Stomach (tissue), 9 donors: ENCODE data around the gene USP9X. TPM values are rescaled to one million over a fixed set of nuclear protein-coding genes. Genes with fewer than 3 reads are reported as not detected.

Experiments used
- DNase-seq, 2 donors: peaks; one replicate each; pipeline versions ENCODE4 v3.0.0 to v3.0.0-alpha.2; 2013 to 2019
- H3K27ac ChIP-seq, 5 donors: fragments of 200-600 bp in 4 of 5; sonication (generic) in 4 of 5; one replicate each; pipeline ENCODE4 v1.5.1; 2013 to 2019; ENCODE audit warnings: mild to moderate bottlenecking in 1 of 5, moderate library complexity in 1 of 5
- H3K27me3 ChIP-seq, 3 donors: fragments of 200-600 bp; sonication (generic); one replicate each; pipeline ENCODE4 v1.5.1; 2017 to 2019; ENCODE audit warnings: mixed run types in 1 of 3
- H3K36me3 ChIP-seq, 4 donors: fragments of 200-600 bp; sonication (generic); 1 replicate in 3 of 4; 2 replicates in 1 of 4; pipeline ENCODE4 v1.5.1; 2016 to 2019
- H3K4me1 ChIP-seq, 4 donors: fragments of 200-600 bp; sonication (generic); one replicate each; pipeline ENCODE4 v1.5.1; 2016 to 2019
- H3K4me3 ChIP-seq, 4 donors: fragments of 200-600 bp; sonication (generic) in 3 of 4; one replicate each; pipeline ENCODE4 v1.5.1; 2016 to 2019; ENCODE audit warnings: mild to moderate bottlenecking in 1 of 4
- H3K9me3 ChIP-seq, 4 donors: fragments of 200-600 bp; sonication (generic); one replicate each; pipeline ENCODE4 v1.5.1; 2016 to 2019
- CTCF ChIP-seq, 7 experiments: fragments of 450-650 bp in 4 of 7; fragments of 200-600 bp in 3 of 7; sonication (generic) in 3 of 7; IDR thresholded peaks; one replicate each; pipeline ENCODE4 v1.5.1; 2016 to 2019; ENCODE audit warnings: antibody characterized with exemption in 7 of 7, control low read depth in 2 of 7, mild to moderate bottlenecking in 1 of 7
- EP300 ChIP-seq: sonication (generic); formaldehyde crosslinking; IDR thresholded peaks from one replicate; pipeline ENCODE4 v1.6.1; 2017; ENCODE audit warnings: antibody characterized with exemption
- POLR2A ChIP-seq, 4 donors: fragments of 450-650 bp; IDR thresholded peaks; one replicate each; pipeline ENCODE4 v1.6.1; 2016; ENCODE audit warnings: antibody characterized with exemption in 4 of 4, control low read depth in 2 of 4, mild to moderate bottlenecking in 1 of 4, moderate library complexity in 1 of 4
- POLR2AphosphoS5 ChIP-seq, 3 donors: sonication (generic); formaldehyde crosslinking; IDR thresholded peaks; one replicate each; pipeline ENCODE4 v1.6.1; 2016; ENCODE audit warnings: antibody characterized with exemption in 3 of 3
- WGBS, 5 donors: extraction: QIAGEN DNeasy Blood & Tissue Kit in 3 of 5; methylation state at CpG; one replicate each; pipeline versions ENCODE4 v1.1.5 to v1.1.7; 2013 to 2018; 5-methylcytosine and 5-hydroxymethylcytosine counted together
- intact Hi-C: fragments of 100-400 bp; cut with DNase I; formaldehyde crosslinking; loops from one replicate; pipeline ENCODE4 v1.15.1; 2023; ENCODE audit warnings: low total_unique reads
- polyA plus RNA-seq, 3 donors: library from polyadenylated mRNA; stranded (reverse); fragments of 200-250 nt; gene quantifications; one replicate each; pipeline ENCODE4 v1.2.3, GENCODE V29; 2013
- total RNA-seq, 5 donors: library from RNA; depleted of rRNA; stranded (reverse); fragments of >200 nt; gene quantifications; one replicate each; pipeline versions ENCODE4 v1.1.0 to v1.2.3, GENCODE V29; 2014 to 2016
- donor health status: healthy with polysubstance abuse.
- donor health status: Bipolar disorder and iron deficiency.
- donor health status: healthy.

The USP9X gene
- total and polyA plus RNA-seq, 8 donors: 6.5 to 252 (median 52.6) TPM

GRCh38 chrX:41257801-41258200 is 172.6 kb downstream of the USP9X start:
- no peaks in the 10 kb centered on the region for H3K36me3 ChIP-seq
- no peak for TF ChIP-seq EP300
- no peak for TF ChIP-seq POLR2A (IDR thresholded peaks at IDR 0.05)
- TF ChIP-seq POLR2AphosphoS5 (IDR thresholded peaks at IDR 0.05): no peak
- no peak for TF ChIP-seq CTCF (IDR thresholded peaks at IDR 0.05)
- intact Hi-C loops: no loop called here
- H3K27me3 ChIP-seq: peaks cover 0 to 6% (median 0%) of the 10 kb centered on the region in 3 donors
- WGBS, 5 donors: 61 to 77% (median 73%) methylated on average over 7 of the region's 7 CpGs
- H3K9me3 ChIP-seq: peaks cover 0 to 21% (median 5%) of the 10 kb centered on the region in 4 donors
- DNase-seq: no peak
- H3K4me3 ChIP-seq: no peak overlapping the region
- H3K4me1 ChIP-seq: peaks cover 0 to 11% (median 6%) of the 10 kb centered on the region in 4 donors
- H3K27ac ChIP-seq: no peak overlapping the region

- Histone ChIP-seq H3K27ac (no peak overlapping the region), H3K9me3 (peaks cover 0 to 21% (median 5%) of the 10 kb centered on the region in 4 donors), H3K4me3 (no peak overlapping the region), H3K36me3 (no peaks in the 10 kb centered on the region), H3K4me1 (peaks cover 0 to 8% (median 4%) of the 10 kb centered on the region in 4 donors), H3K27me3 (peaks cover 0 to 1% (median 0%) of the 10 kb centered on the region in 3 donors)
- no peak for DNase-seq
- intact Hi-C loops: no loop called here
- TF ChIP-seq POLR2A (IDR thresholded peaks at IDR 0.05): no peak
- TF ChIP-seq EP300: no peak
- TF ChIP-seq CTCF (IDR thresholded peaks at IDR 0.05): no peak
- TF ChIP-seq POLR2AphosphoS5 (IDR thresholded peaks at IDR 0.05): no peak
- 87 to 92% (median 88%) methylated on average over 6 to 11 of the region's 11 CpGs for WGBS, 5 donors
These were observed 173.0 kb downstream of the USP9X start for GRCh38 chrX:41258226-41258625.

- Histone ChIP-seq H3K36me3 (no peaks in the 10 kb centered on the region), H3K27me3 (no peaks in the 10 kb centered on the region), H3K4me1 (peaks cover 0 to 1% (median under 1%) of the 10 kb centered on the region in 4 donors), H3K27ac (no peak overlapping the region), H3K4me3 (no peak overlapping the region), H3K9me3 (peaks cover 0 to 21% (median 5%) of the 10 kb centered on the region in 4 donors)
- no peak for TF ChIP-seq POLR2A (IDR thresholded peaks at IDR 0.05)
- no peak for TF ChIP-seq CTCF (IDR thresholded peaks at IDR 0.05)
- no peak for TF ChIP-seq EP300
- no peak for TF ChIP-seq POLR2AphosphoS5 (IDR thresholded peaks at IDR 0.05)
- no peak for DNase-seq
- WGBS, 5 donors: 87 to 91% (median 90%) methylated on average over 14 of the region's 14 CpGs
- intact Hi-C loops: no loop called here
These were observed 173.6 kb downstream of the USP9X start for GRCh38 chrX:41258871-41259270.

GRCh38 chrX:41259516-41259915 is 174.3 kb downstream of the USP9X start:
- H3K27ac ChIP-seq: no peak overlapping the region
- no peaks in the 10 kb centered on the region for H3K36me3 ChIP-seq
- peak in 1 of 2 donors; percentile 30 for DNase-seq
- H3K4me3 ChIP-seq: no peak overlapping the region
- no peaks in the 10 kb centered on the region for H3K27me3 ChIP-seq
- TF ChIP-seq POLR2A (IDR thresholded peaks at IDR 0.05): no peak
- TF ChIP-seq CTCF (IDR thresholded peaks at IDR 0.05): no peak
- TF ChIP-seq EP300: no peak
- 33 to 68% (median 56%) methylated on average over 10 to 13 of the region's 13 CpGs for WGBS, 5 donors
- peaks cover 0 to 21% (median 5%) of the 10 kb centered on the region in 4 donors for H3K9me3 ChIP-seq
- H3K4me1 ChIP-seq: no peaks in the 10 kb centered on the region
- intact Hi-C loops: no loop called here
